GM19468 (cell line): ENCODE data around the gene SPATA32.
"Not testable (repeated sequence)": the region's sequence is repeated elsewhere in the genome, so short reads cannot be mapped to it uniquely, and the experiment has no call there.

Experiments
- ATAC-seq: cut with Tn5 transposase; IDR thresholded peaks from one replicate; pipeline ENCODE4 v1.9.1; 2021; ENCODE audit warnings: mild to moderate bottlenecking, moderate library complexity, moderate number of reproducible peaks; ENCODE audit not compliant: unreplicated experiment; ENCODE audit errors: extremely low read depth

The SPATA32 gene, protein sequence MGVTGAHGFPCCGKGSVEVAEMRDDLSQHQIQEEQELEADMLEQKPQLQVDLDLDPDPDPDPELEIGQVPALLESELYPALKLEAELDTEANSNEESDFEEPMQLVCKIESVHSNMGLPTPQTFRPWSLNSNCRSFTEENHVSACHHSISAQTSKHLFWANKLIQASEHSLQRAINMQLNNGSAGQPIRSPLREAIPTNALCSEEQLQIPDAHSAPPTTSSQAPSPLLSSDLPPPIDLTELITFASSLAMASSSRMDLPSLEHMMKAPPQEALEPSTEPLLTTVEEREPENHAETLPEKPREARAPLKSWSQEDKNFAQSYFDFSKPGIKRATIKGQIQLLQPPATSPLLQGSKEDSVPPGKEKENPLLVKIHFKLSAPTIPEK

DNA sequence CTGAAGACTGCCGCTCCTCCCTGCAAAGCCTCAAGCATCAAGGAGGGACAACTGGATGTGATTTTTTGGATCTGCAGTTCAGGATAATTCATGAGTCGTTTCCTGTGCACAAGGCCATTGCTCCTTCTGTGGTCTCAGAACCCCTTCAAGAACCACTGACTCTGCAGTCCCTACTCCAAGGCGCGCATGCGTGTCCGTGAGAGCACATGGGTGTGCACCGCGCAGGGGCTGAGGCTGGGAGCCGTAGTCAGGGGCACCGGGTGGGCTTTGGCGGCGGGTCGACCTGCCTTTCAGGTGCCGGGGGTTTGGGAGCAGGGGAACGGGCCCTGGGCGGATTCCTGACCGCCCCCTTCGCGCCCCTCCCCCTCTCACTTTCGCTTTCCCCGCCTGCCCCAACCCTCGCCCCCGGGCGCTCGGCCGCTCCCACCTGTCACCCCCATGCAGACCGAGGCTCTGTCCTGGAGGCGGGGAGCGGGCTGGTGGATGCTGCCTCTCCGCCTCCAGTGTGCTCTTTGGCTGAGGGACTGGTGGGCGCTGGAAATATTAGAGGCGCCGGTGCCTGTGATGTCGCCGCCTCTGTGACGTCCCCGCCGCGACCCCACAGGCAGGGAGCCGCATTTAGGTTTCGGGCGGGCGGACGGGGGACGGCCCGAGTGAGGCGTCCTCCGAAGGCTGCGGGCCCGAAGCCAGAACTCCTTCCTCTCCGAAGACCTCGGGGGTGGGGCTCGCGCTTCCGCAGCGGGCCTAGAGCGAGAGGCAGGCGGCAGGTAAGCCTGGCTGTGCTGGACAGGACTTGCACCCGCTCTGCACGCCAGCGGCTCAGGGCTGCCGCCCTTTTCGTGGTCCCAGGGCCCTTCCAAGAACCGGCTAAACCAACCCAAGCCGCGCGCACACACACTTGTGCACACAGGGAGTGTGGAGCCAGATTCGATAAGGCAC, at the start of gene SPATA32:
Gene SPATA32 (minus strand): TSS at position 518 of the 939 bp plus-strand sequence. CDS start 78 bp downstream, at position 440.
- ATAC-seq: no peak

DNA sequence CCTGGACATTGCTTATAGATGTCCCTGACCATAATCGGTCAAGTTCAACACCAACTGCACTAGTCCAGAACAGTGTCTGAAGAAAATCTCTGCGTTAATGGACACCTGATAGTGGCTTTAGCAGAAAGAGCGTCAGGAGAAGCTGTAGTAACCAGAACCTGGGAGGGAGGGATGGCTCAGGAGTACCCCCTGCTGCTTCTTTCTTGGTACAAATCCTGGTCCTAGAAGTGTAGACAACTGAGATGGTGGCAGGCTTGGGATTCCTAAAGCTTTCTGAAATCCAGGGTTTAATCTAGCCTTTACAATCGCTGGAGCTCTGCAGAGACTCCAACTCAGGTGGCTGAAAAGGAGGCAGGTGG, 49.5 kb upstream of the SPATA32 start:
- no peak for ATAC-seq

DNA sequence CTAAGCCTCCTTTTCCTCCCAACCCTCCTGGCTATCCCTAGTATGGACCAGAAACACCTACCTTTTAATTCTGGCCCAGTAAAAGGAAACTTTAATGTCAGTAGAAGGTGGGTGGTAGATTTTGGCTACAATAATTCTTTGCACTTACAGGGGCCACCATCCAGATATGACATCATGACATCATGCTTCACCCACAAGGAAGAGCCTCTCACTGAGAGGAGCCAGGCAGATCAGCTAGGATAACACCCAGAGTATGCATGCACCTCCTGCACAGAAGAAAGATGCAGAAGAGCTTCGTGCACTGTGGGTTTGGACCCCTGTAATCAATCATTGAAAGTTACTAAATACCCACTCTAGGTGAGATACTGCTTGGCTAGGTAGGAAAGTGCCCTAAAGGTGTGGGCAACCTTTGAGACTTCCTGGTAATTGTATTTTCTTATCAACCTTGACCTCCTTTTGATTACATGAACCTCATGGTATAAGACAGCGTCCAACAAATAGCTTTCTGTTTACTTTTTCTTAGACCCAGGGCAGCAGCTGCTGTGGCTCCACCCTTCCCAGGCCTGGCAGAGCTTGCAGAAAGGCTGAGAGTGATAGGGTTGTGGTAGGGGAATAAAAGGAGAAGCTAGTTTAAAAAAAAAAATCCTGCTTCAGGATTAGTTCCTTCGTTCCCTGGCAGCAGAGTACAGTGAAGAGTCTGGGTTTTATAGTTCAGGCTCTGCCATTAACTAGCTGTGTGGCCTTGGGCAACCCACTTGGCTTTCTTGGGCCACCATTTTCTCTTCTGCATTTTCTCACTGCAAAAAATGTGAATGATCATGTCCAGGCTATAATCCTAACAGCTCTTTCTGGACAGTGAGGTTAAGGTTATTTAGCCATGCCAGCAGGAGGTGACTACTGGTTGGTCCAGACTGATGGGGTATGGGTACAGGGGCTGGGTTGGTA, 48.8 kb upstream of the SPATA32 start:
- ATAC-seq: no peak

DNA sequence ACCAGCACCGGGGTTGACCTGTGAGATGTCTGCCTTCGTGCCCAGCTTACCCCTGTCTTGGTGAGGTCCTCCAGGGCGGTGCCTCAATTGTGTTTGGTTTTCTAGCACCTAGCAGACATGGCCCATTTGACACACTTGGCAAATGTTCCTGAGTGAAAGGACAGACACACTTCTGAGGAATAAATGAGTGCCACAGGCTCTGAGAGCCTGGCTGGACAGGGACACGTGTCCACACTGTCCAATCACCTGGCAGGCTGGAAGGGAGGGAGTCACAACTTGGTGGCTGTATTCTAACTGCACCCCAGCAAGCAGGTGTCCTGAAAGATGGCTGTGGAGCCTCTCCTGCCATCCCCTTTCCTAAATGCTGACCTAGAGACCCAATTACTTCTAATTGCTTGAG, 47.5 kb upstream of the SPATA32 start:
- ATAC-seq: no peak

DNA sequence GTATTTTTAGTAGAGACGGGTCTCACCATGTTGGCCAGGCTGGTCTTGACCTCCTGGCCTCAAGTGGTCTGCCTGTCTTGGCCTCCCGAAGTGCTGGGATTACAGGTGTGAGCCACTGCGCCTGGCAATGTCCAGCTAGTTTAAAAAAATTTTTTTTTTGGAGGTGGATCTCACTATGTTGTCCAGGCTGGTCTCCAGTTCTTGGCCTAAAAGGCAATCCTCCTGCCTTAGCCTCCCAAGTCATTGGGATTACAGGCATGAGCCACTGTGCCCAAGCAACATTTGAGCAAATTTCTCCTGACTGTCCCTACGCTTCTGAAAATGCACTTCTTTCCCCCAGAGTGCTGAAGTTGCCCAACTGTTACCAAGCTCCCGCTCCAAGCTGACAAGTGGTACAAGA, 46.9 kb upstream of the SPATA32 start:
- no peak for ATAC-seq

DNA sequence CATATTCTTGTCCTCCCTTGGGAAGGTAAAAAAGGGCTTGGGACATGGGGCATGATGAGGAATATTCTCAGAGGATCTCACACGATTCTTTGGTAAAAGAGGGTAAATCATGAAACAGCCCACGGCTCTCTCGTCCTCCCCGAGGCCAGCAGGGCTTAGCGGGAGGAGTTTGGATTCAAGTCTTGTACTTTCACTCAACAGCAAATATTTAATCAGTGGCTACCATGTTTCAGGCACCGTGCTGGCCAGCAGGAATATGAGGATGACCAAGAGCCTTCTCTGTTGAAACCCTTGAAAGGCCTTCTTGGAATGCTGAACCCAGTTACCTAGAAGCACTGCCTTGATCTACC, 46.1 kb upstream of the SPATA32 start:
- ATAC-seq: no peak

DNA sequence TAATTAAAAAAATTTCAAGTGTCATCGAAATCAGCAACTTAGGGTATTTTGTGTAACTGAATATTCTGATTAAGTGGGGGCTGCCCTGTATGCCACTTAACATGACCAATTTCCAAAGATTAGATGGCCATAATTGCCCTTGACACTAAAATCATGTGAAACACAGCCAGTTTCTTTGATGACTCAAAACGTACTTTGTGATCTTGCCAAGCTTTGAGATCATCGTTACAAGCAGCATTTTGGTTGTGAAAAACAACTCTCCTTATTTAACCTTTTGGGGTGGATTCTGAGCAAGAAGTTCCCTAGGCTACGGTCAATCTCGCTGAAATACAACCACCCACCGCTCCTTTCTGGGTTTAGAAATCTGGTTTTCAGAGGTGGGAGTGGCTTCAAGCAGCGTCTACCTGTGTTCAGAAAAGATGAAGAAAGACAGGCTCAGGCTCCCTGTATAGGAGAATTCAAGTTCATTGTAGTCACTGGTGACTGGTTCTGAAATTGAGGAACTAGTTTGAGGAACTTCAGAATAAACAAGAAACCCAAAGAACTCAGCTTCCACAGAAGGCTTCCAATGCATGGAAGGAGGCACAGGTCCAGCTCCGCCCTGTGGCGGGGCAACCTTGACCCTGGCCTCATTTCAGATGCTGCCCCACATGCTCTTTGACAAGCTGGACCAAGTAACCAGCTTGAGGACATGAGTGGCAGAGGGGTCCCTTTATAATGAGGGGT, 45.6 kb upstream of the SPATA32 start:
- no peak for ATAC-seq

DNA sequence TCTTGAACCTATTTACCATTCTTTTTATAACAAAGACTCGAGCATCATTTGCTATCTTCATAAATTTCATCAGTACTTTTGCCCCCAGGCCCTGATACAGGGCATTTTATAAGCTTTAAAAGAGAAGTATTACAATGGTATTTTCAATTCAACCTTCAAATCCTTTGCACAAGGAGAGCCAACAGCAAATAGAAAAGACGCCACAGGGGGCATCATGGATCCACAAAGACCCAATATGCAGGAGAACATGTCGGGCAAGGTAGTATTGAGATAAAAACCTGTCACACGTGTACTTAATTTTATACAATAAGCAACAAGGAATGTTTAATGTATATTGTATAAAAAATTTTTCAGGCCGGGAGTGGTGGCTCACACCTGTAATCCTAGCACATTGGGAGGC, 44.7 kb upstream of the SPATA32 start:
- no peak for ATAC-seq

DNA sequence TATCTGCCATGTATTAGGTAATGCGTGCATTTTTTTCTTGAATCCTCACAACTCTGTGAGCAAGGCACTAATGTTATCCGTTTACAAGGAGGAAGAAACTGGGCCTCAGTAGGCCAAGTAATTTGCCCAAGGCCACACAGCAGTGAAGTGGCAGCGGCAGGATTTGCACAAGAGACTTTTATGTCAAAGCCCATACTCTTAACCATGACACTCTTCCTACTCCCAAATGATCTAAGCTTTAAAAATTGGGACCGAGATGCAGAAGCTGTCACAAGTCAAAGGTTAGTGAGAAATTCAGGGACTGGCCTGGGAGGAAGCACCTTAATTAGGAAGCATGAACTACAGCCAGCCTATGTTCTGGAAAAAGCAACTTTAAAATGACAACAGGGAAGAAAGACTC, 44.2 kb upstream of the SPATA32 start:
- ATAC-seq: no peak

DNA sequence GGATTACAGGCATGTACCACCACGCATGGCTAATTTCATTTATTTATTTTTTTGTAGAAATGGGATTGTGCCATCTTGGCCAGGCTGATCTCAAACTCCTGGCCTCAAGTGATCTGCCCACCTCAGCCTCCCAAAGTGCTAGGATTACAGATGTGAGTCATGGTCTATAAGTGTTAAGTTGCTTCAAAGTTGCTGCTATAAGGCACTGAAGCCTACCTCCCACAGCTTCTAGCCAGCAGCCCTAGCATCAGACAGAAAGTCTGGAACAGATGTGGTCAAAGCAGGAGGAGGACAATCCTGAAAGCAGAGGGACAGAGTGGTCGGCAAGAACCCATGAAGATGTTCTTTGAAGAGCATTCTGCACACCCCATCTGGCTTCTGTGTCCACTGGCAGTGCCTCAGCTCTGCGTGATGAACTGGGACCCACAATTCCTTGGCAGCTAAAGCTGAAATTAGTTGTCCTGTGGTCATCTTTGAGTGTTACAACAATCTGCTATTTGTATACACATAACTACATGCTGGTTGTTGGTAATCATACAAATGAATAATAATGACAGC, 43.7 kb upstream of the SPATA32 start:
- ATAC-seq: no peak

DNA sequence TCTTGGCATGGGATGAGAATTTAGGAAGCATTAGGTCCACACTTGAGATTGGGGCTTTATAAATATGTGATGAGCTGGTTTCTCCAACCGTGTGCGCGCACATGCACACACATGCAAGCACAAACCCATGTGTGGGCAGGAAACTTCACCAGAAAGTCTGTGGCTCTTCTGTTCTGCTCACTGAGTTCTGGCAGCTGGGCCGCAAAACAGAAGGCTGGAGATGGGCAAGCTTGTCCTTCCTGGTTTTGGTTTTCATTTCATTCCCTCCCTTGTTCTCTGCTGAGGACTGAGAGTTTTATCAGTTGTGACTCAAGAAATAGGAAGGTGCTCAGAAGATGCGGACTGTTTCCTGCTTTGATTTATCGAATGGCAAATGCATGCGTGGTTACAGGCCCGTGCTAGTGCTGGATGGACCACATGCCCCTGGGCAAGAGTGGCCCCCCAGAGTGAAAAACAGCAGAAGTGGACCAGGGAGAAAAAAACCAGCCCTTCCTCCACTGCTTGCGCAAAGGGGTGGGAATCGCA, 40.8 kb upstream of the SPATA32 start:
- ATAC-seq: no peak

DNA sequence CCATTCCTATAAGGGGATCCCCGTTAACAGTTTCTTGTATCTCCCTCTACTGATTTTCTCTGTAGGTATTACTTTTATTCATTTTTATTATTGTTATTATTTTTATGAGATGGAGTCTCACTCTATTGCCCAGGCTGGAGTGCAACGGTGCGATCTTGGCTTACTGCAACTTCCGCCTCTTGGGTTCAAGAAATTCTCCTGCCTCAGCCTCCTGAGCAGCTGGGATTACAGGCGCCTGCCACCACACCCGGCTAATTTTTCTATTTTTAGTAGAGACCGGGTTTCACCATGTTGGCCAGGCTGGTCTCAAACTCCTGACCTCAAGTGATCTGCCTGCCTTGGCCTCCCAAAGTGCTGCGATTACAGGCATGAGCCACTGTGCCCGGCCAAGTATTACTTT, 40.3 kb upstream of the SPATA32 start:
- ATAC-seq: not testable (repeated sequence)

DNA sequence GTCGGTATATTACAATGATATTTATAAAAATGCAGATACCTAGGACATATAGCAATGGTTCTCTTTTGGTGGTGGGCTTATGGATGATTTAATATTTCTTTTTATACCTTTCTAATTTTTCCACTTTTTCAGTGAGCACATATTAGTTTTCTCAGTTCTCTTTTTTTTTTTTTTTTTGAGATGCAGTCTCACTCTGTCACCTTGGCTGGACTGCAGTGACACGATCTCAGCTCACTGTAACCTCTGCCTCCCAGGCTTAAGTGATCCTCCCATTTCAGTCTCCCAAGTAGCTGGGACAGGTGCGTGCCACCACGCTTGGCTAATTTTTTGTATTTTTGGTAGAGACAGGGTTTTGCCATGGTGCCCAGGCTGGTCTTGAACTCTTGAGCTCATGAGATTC, 39.8 kb upstream of the SPATA32 start:
- ATAC-seq: no peak

DNA sequence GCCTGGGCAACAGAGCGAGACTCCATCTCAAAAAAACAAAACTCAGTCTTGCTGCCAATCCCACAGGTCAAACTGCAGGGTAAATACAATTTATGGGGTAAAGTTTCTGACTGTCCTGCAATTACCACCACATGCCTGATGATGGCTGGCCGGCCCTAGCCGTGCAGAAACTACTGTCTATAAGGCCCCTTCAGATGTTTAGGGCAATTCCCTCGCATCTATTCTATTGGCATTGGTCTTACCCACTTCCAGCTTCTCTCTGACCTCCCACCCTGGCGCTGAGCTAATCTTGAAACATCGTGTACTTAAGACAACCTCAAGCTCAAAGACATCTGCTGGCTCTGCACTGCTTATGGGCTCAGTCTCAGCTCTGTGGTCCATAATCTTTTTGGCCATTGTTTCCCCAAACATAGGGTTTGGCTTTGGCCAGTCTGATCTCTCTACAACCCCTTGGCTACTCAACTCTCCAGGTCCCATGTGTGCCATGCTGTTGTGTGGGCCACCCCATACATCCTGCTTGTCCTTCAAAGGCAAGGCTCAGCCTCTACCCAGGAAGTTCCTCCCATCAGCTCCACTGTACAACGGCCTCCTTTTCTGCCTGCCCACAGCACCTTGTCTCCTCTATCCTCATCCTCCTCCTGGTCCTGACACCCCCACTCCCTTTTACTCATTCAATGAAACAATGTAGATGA, 38.3 kb upstream of the SPATA32 start:
- ATAC-seq: no peak

DNA sequence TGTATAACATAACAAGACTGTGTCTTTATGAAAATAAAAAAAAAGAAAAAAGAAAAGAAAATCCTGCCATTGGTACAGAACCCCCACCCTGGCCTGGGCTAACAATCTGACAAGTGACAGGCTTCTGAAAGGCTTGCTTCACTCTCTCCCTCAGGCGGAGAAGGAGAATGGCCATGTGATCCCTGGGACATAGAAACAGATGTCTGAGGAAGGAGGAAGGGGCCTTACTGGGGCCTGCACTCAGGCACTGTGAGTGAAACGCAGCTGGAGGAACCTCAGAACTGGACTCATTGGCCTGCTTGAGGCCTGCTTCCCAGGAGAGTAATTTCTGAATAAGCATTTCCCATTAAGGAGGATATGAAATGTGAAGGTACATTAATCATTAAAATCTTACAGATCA, 37.5 kb upstream of the SPATA32 start:
- no peak for ATAC-seq

DNA sequence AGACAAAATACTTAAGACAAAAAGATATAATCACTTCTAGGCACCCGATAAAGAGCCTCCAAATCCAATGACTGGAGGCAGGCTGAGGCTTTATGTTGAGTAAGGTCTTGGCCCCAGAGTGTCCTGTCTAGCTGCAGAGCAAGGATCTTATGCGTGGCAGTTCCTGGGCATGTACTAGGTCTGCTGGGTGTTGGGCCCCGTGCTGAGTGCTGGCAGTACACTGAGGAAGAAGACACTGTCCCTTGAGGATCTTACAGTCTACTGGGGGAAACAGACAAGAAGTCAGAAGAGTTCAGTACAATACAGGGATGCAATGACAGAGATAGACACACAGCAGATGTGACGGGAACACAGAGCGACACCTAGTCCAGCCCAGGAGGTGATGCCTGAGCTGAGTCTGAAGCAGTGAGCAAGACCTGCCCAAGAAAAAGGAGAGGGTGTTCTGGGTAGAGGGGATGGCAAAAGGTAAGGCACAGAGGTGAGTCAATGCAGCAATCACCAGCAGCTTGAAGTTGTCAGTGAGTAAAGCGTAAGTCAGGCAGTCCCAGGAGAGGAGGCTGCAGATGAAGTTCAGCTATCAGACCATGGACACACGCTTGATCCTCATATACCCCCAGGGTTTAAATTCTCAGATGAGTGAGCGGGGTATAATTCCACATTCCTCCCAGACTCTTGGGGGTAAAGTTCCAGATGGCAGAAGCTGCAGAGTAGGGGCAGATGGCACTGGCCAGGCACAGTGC, 36.8 kb upstream of the SPATA32 start:
- ATAC-seq: no peak

DNA sequence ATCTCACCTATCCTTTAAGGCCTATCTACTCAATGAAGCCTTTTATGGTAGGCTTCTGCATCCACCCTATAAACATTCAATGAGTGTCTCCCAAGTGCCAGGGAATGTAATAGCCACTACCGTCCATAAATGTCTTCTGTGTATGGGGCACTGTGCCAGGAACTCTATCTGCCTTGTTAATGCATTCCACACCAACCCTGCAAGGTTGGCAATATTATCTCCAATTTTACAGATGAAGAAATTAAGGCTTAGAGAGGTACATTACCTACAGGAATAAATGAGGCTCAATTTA, 34.9 kb upstream of the SPATA32 start:
- no peak for ATAC-seq
